ENCODE measurements around the gene RNF208. TPM values are rescaled to one million over a fixed set of nuclear protein-coding genes. Genes with fewer than 3 reads are reported as not detected.
A peak's percentile ranks its signal among the peaks of the same experiment; 100 is the strongest.

The RNF208 gene
- polyA plus RNA-seq, 1 donor from 2014 or later: 1.5 TPM

GRCh38 chr9:137198051-137198901 is 23.8 kb downstream of the RNF208 start:
- Histone ChIP-seq H3K9me3 (ENCODE audit: low read length) (no peaks in the 10 kb centered on the region), H2AFZ (ENCODE audit: low read depth, low read length) (no peak overlapping the region), H3K9me2 (ENCODE audit: insufficient read depth, low read length) (no peaks in the 10 kb centered on the region), H3F3A (ENCODE audit: insufficient read depth, low read length, poor library complexity, severe bottlenecking) (no peaks in the 10 kb centered on the region), H3K9ac (ENCODE audit: low read length) (no peak overlapping the region), H3K36me3 (ENCODE audit: insufficient read depth, low read length) (no peaks in the 10 kb centered on the region), H3K4me2 (ENCODE audit: low read length) (no peak overlapping the region), H3K4me3 (ENCODE audit: low read length) (peak overlapping the region; percentile 65), H3K27me3 (ENCODE audit: insufficient read depth, low read depth, low read length) (no peaks in the 10 kb centered on the region), H4K20me1 (ENCODE audit: insufficient read depth) (no peaks in the 10 kb centered on the region), H3K79me2 (replicated peaks; ENCODE audit: insufficient read depth, low read length) (no peaks in the 10 kb centered on the region), H3K27ac (ENCODE audit: low read length) (no peak overlapping the region)
- no peak for TF ChIP-seq MXI1 (conservative IDR thresholded peaks at IDR 0.05; ENCODE audit: poor library complexity, severe bottlenecking)
- TF ChIP-seq SMC3 (conservative IDR thresholded peaks at IDR 0.05; ENCODE audit: poor library complexity): no peak
- no peak for TF ChIP-seq EP300 (conservative IDR thresholded peaks at IDR 0.05; ENCODE audit: poor library complexity, severe bottlenecking)
- TF ChIP-seq RAD21 (conservative IDR thresholded peaks at IDR 0.05): no peak
- TF ChIP-seq POLR2AphosphoS5 (IDR thresholded peaks at IDR 0.05): no peak
- no peak for TF ChIP-seq TAF1 (IDR thresholded peaks at IDR 0.05; ENCODE audit: low read depth)
- TF ChIP-seq, protein P1, sequence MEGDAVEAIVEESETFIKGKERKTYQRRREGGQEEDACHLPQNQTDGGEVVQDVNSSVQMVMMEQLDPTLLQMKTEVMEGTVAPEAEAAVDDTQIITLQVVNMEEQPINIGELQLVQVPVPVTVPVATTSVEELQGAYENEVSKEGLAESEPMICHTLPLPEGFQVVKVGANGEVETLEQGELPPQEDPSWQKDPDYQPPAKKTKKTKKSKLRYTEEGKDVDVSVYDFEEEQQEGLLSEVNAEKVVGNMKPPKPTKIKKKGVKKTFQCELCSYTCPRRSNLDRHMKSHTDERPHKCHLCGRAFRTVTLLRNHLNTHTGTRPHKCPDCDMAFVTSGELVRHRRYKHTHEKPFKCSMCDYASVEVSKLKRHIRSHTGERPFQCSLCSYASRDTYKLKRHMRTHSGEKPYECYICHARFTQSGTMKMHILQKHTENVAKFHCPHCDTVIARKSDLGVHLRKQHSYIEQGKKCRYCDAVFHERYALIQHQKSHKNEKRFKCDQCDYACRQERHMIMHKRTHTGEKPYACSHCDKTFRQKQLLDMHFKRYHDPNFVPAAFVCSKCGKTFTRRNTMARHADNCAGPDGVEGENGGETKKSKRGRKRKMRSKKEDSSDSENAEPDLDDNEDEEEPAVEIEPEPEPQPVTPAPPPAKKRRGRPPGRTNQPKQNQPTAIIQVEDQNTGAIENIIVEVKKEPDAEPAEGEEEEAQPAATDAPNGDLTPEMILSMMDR (IDR thresholded peaks at IDR 0.05; ENCODE audit: poor library complexity, severe bottlenecking): no peak
- no peak for TF ChIP-seq REST (IDR thresholded peaks at IDR 0.05; ENCODE audit: borderline replicate concordance)

- H3K36me3 ChIP-seq (ENCODE audit: insufficient read depth, low read length): no peaks in the 10 kb centered on the region
- H3K27me3 ChIP-seq (ENCODE audit: insufficient read depth, low read depth, low read length): no peaks in the 10 kb centered on the region
- TF ChIP-seq TAF1 (IDR thresholded peaks at IDR 0.05; ENCODE audit: low read depth) (no peak), POLR2AphosphoS5 (IDR thresholded peaks at IDR 0.05) (no peak), RAD21 (conservative IDR thresholded peaks at IDR 0.05) (no peak), REST (IDR thresholded peaks at IDR 0.05; ENCODE audit: borderline replicate concordance) (no peak), EZH2 (IDR thresholded peaks at IDR 0.05; ENCODE audit: borderline replicate concordance, insufficient read depth, low read length, poor library complexity, severe bottlenecking) (no peak), SMC3 (conservative IDR thresholded peaks at IDR 0.05; ENCODE audit: poor library complexity) (no peak)
- TF ChIP-seq, protein P1 (IDR thresholded peaks at IDR 0.05; ENCODE audit: poor library complexity, severe bottlenecking): no peak
- H4K20me1 ChIP-seq (ENCODE audit: insufficient read depth): no peaks in the 10 kb centered on the region
- no peaks in the 10 kb centered on the region for H3K9me3 ChIP-seq (ENCODE audit: low read length)
- no peak overlapping the region for H3K4me3 ChIP-seq (ENCODE audit: low read length)
- no peak overlapping the region for H3K4me2 ChIP-seq (ENCODE audit: low read length)
- H3K9me2 ChIP-seq (ENCODE audit: insufficient read depth, low read length): no peaks in the 10 kb centered on the region
- no peak overlapping the region for H3K27ac ChIP-seq (ENCODE audit: low read length)
- H3K9ac ChIP-seq (ENCODE audit: low read length): no peak overlapping the region
- no peaks in the 10 kb centered on the region for H3K79me2 ChIP-seq (replicated peaks; ENCODE audit: insufficient read depth, low read length)
- H3F3A ChIP-seq (ENCODE audit: insufficient read depth, low read length, poor library complexity, severe bottlenecking): no peaks in the 10 kb centered on the region
- H2AFZ ChIP-seq (ENCODE audit: low read depth, low read length): no peak overlapping the region
These were observed 26.4 kb downstream of the RNF208 start for GRCh38 chr9:137195525-137196220.
